HG02588 (cell line): ENCODE results near the gene ACAD8.
A peak's percentile ranks its signal among the peaks of the same experiment; 100 is the strongest.

Experiments used
- ATAC-seq: cut with Tn5 transposase; IDR thresholded peaks from one replicate; pipeline ENCODE4 v1.9.1; 2021; ENCODE audit warnings: mild to moderate bottlenecking, moderate library complexity; ENCODE audit not compliant: unreplicated experiment

ACAD8 gene

GRCh38 chr11:134253188-134253993, at the start of gene ACAD8, which contains the start of gene THYN1:
TSS of gene ACAD8 (plus strand) at chr11:134253568. CDS start at chr11:134253601, 33 bp downstream.
TSS of gene THYN1 (minus strand) at chr11:134253352. CDS start at chr11:134252882, 470 bp downstream.
- ATAC-seq, result peak; percentile 100

GRCh38 chr11:134205729-134206128, 47.6 kb upstream of the ACAD8 start:
- ATAC-seq, result no peak

- ATAC-seq, result no peak
These were observed 47.2 kb upstream of the ACAD8 start for GRCh38 chr11:134206185-134206584.

GRCh38 chr11:134207538-134208239, 45.7 kb upstream of the ACAD8 start:
- no peak for ATAC-seq

GRCh38 chr11:134215836-134216235, 37.5 kb upstream of the ACAD8 start:
- no peak for ATAC-seq

GRCh38 chr11:134216816-134217215, 36.6 kb upstream of the ACAD8 start:
- ATAC-seq, result no peak

GRCh38 chr11:134223121-134223520, 30.2 kb upstream of the ACAD8 start:
- no peak for ATAC-seq

GRCh38 chr11:134223836-134224709, 29.3 kb upstream of the ACAD8 start, which contains the start of the genes NCAPD3 and VPS26B:
TSS of gene NCAPD3 (minus strand) at chr11:134223967. CDS start at chr11:134223926, 41 bp downstream.
TSS of gene VPS26B (plus strand) at chr11:134224671. CDS start at chr11:134225123, 452 bp downstream.
- ATAC-seq, result peak; percentile 71

GRCh38 chr11:134224710-134225664, 28.4 kb upstream of the ACAD8 start:
- peak; percentile 22 for ATAC-seq

GRCh38 chr11:134226806-134227325, 26.5 kb upstream of the ACAD8 start:
- no peak for ATAC-seq

GRCh38 chr11:134228625-134229024, 24.7 kb upstream of the ACAD8 start:
- ATAC-seq, result peak; percentile 46

GRCh38 chr11:134229126-134229790, 24.1 kb upstream of the ACAD8 start:
- no peak for ATAC-seq

GRCh38 chr11:134230339-134230738, 23.0 kb upstream of the ACAD8 start:
- ATAC-seq, result no peak

- ATAC-seq, result no peak
These were observed 21.3 kb upstream of the ACAD8 start for GRCh38 chr11:134231958-134232659.

GRCh38 chr11:134233729-134234179, 19.6 kb upstream of the ACAD8 start:
- no peak for ATAC-seq

GRCh38 chr11:134235399-134235798, 18.0 kb upstream of the ACAD8 start:
- ATAC-seq, result no peak

GRCh38 chr11:134236834-134237556, 16.4 kb upstream of the ACAD8 start:
- no peak for ATAC-seq

GRCh38 chr11:134237557-134237922, 15.8 kb upstream of the ACAD8 start:
- no peak for ATAC-seq
